DOHH2 (cell line): ENCODE data around the gene ARRDC3.

Experiments
- CTCF ChIP-seq: fragments of 200-600 bp; sonication (generic); IDR thresholded peaks from one replicate; pipeline ENCODE4 v1.5.1; 2014; ENCODE audit warnings: antibody characterized with exemption, mild to moderate bottlenecking, low read depth, low read length; ENCODE audit not compliant: poor library complexity, severe bottlenecking
- EZH2phosphoT487 ChIP-seq: fragments of 200-600 bp; sonication (generic); IDR thresholded peaks from 2 replicates; pipeline ENCODE4 v1.6.1; 2017; ENCODE audit warnings: borderline replicate concordance, mild to moderate bottlenecking, antibody characterized with exemption, low read length, moderate library complexity, mixed read lengths

GRCh38 chr5:91328743-91329142 is 54.4 kb downstream of the ARRDC3 start:
- TF ChIP-seq CTCF (no peak), EZH2phosphoT487 (no peak)
